Ovary (tissue), 3 donors: Measurements from ENCODE around the gene SYT8.

Source experiments
- CTCF ChIP-seq, 3 donors: fragments of 450-650 bp in 2 of 3; fragments of 200-600 bp in 1 of 3; IDR thresholded peaks; one replicate each; pipeline versions ENCODE4 v1.5.1 to v1.8.0; 2016 to 2022; ENCODE audit warnings: antibody characterized with exemption in 3 of 3, mild to moderate bottlenecking in 1 of 3
- EP300 ChIP-seq: sonication (generic); formaldehyde crosslinking; IDR thresholded peaks from one replicate; pipeline ENCODE4 v1.6.1; 2017; ENCODE audit warnings: antibody characterized with exemption
- POLR2A ChIP-seq: fragments of 450-650 bp; IDR thresholded peaks from one replicate; pipeline ENCODE4 v1.6.1; 2017; ENCODE audit warnings: antibody characterized with exemption, mild to moderate bottlenecking, moderate library complexity
- donor health status: DM: no; HTN: no; CAD: no.

- TF ChIP-seq CTCF (IDR thresholded peaks at IDR 0.05), result no peak
- TF ChIP-seq POLR2A, result no peak
- TF ChIP-seq EP300, result no peak
Observed at GRCh38 chr11:1829039-1829820, 5.6 kb upstream of the SYT8 start.
